Heart left ventricle (tissue), 13 donors: ENCODE results near the gene OPRPN.

Source experiments
- POLR2A ChIP-seq, 2 donors: fragments of 450-650 bp; IDR thresholded peaks; one replicate each; pipeline ENCODE4 v1.6.1; 2017; ENCODE audit warnings: antibody characterized with exemption in 2 of 2, mild to moderate bottlenecking in 2 of 2, moderate library complexity in 2 of 2
- TF ChIP-seq, protein P1 (sequence below), 12 donors: fragments of 200-600 bp; sonication (generic) in 4 of 12; IDR thresholded peaks; one replicate each; pipeline versions ENCODE4 v1.5.0 to v1.8.0; 2018 to 2022; ENCODE audit warnings: antibody characterized with exemption in 12 of 12, mild to moderate bottlenecking in 5 of 12
- donor health status: ischemic (EF 13 %, LVEDD 7.1; RV severe dilation, severe dysfunction).
- donor health status: DM: no; HTN: yes; CAD: no.
- donor health status: DM: no; HTN: no; CAD: no.
- donor health status: ischemic (EF 25% LVEDD 6.9; RV normal size, moderate dysfunction).
- donor health status: ischemic (EF 25% LVEDD 5.7; RV mildly dilated, moderate dysfunction).
- donor health status: ischemic (EF 35%, LVEDD 5.7; RV mildly dilated, moderate dysfunction).
- donor health status: nonischemic (EF 11% LVEDD 7.7; RV severe dilation, severe dysfunction).
- donor health status: DM: yes; HTN: yes; CAD: no.
- donor health status: PGD.
- donor health status: ischemic (EF 29% LVEDD 5.4; RV normal size, mild dysfunction).
- donor health status: nonischemic (EF 23%, LVEDD 6.1; RV moderate dilation, normal function).

DNA sequence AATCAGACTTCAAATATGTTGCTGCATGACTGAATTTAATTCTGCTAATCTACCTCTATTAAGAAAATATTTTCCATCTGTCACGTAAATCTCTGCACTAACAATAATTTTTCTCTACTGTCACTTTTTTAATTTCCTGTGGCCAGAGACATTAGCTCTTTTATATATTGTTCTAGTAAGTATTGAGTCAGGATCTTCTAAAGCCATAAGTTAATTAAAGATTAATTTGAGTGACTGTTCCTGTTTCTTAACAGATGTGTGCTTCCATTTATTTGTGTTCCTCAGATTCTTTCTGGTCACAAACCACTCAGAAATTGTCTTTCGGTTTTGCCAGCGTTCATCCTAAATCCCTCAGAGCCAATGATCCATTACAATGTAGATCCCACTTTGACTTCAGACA is 17.2 kb upstream of the OPRPN start:
- TF ChIP-seq, protein P1, sequence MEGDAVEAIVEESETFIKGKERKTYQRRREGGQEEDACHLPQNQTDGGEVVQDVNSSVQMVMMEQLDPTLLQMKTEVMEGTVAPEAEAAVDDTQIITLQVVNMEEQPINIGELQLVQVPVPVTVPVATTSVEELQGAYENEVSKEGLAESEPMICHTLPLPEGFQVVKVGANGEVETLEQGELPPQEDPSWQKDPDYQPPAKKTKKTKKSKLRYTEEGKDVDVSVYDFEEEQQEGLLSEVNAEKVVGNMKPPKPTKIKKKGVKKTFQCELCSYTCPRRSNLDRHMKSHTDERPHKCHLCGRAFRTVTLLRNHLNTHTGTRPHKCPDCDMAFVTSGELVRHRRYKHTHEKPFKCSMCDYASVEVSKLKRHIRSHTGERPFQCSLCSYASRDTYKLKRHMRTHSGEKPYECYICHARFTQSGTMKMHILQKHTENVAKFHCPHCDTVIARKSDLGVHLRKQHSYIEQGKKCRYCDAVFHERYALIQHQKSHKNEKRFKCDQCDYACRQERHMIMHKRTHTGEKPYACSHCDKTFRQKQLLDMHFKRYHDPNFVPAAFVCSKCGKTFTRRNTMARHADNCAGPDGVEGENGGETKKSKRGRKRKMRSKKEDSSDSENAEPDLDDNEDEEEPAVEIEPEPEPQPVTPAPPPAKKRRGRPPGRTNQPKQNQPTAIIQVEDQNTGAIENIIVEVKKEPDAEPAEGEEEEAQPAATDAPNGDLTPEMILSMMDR (IDR thresholded peaks at IDR 0.05), result no peak
- TF ChIP-seq POLR2A (IDR thresholded peaks at IDR 0.05), result no peak
